SK-N-SH treated with all-trans-retinoic acid at 6 μM for 48 hours (cell line): ENCODE data around the gene USP48.

Experiments used
- BACH2 ChIP-seq: fragments of 250-450 bp; sonication (Bioruptor Pico); IDR thresholded peaks from 2 replicates; pipeline ENCODE4 v1.9.0; 2021; ENCODE audit warnings: mild to moderate bottlenecking, borderline replicate concordance
- CREB5 ChIP-seq: fragments of 250-450 bp; sonication (Bioruptor Pico); IDR thresholded peaks from 2 replicates; pipeline ENCODE4 v1.5.1; 2020; ENCODE audit warnings: low read depth, mild to moderate bottlenecking, moderate library complexity
- GLIS3 ChIP-seq: fragments of 250-450 bp; sonication (Bioruptor Pico); IDR thresholded peaks from 2 replicates; pipeline ENCODE4 v1.5.0; 2020; ENCODE audit warnings: mild to moderate bottlenecking, moderate library complexity
- SNAI2 ChIP-seq: fragments of 250-450 bp; sonication (Bioruptor Pico); IDR thresholded peaks from 2 replicates; pipeline ENCODE4 v1.5.0; 2020; ENCODE audit warnings: mild to moderate bottlenecking, moderate library complexity
- TOX ChIP-seq: fragments of 250-450 bp; sonication (Bioruptor Pico); IDR thresholded peaks from 2 replicates; pipeline ENCODE4 v1.8.0; 2021; ENCODE audit warnings: mild to moderate bottlenecking, moderate library complexity, borderline replicate concordance
- ZC3H10 ChIP-seq: fragments of 250-450 bp; sonication (Bioruptor Pico); IDR thresholded peaks from 2 replicates; pipeline ENCODE4 v1.5.1; 2021; ENCODE audit warnings: mild to moderate bottlenecking, moderate library complexity
- TF ChIP-seq, protein P1 (sequence below): fragments of 250-450 bp; sonication (Bioruptor Pico); IDR thresholded peaks from 2 replicates; pipeline ENCODE4 v1.5.0; 2020; ENCODE audit warnings: mild to moderate bottlenecking, moderate library complexity
- TF ChIP-seq, protein P2 (sequence below): fragments of 250-450 bp; sonication (Bioruptor Pico); IDR thresholded peaks from 2 replicates; pipeline ENCODE4 v1.8.0; 2021; ENCODE audit warnings: low read depth, mild to moderate bottlenecking, moderate library complexity, borderline replicate concordance
- TF ChIP-seq, protein P3 (sequence below): fragments of 250-450 bp; sonication (Bioruptor Pico); IDR thresholded peaks from 2 replicates; pipeline ENCODE4 v1.8.0; 2020; ENCODE audit warnings: mild to moderate bottlenecking, moderate library complexity, borderline replicate concordance

- TF ChIP-seq ZC3H10 (CRISPR knock-in tag) (no peak), TOX (CRISPR knock-in tag) (no peak), SNAI2 (no peak), BACH2 (CRISPR knock-in tag) (no peak), CREB5 (CRISPR knock-in tag) (no peak), GLIS3 (no peak)
- TF ChIP-seq, protein P1, sequence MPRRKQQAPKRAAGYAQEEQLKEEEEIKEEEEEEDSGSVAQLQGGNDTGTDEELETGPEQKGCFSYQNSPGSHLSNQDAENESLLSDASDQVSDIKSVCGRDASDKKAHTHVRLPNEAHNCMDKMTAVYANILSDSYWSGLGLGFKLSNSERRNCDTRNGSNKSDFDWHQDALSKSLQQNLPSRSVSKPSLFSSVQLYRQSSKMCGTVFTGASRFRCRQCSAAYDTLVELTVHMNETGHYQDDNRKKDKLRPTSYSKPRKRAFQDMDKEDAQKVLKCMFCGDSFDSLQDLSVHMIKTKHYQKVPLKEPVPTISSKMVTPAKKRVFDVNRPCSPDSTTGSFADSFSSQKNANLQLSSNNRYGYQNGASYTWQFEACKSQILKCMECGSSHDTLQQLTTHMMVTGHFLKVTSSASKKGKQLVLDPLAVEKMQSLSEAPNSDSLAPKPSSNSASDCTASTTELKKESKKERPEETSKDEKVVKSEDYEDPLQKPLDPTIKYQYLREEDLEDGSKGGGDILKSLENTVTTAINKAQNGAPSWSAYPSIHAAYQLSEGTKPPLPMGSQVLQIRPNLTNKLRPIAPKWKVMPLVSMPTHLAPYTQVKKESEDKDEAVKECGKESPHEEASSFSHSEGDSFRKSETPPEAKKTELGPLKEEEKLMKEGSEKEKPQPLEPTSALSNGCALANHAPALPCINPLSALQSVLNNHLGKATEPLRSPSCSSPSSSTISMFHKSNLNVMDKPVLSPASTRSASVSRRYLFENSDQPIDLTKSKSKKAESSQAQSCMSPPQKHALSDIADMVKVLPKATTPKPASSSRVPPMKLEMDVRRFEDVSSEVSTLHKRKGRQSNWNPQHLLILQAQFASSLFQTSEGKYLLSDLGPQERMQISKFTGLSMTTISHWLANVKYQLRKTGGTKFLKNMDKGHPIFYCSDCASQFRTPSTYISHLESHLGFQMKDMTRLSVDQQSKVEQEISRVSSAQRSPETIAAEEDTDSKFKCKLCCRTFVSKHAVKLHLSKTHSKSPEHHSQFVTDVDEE: no peak
- TF ChIP-seq, protein P2, sequence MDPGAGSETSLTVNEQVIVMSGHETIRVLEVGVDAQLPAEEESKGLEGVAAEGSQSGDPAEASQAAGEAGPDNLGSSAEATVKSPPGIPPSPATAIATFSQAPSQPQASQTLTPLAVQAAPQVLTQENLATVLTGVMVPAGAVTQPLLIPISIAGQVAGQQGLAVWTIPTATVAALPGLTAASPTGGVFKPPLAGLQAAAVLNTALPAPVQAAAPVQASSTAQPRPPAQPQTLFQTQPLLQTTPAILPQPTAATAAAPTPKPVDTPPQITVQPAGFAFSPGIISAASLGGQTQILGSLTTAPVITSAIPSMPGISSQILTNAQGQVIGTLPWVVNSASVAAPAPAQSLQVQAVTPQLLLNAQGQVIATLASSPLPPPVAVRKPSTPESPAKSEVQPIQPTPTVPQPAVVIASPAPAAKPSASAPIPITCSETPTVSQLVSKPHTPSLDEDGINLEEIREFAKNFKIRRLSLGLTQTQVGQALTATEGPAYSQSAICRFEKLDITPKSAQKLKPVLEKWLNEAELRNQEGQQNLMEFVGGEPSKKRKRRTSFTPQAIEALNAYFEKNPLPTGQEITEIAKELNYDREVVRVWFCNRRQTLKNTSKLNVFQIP (CRISPR knock-in tag): no peak
- TF ChIP-seq, protein P3, sequence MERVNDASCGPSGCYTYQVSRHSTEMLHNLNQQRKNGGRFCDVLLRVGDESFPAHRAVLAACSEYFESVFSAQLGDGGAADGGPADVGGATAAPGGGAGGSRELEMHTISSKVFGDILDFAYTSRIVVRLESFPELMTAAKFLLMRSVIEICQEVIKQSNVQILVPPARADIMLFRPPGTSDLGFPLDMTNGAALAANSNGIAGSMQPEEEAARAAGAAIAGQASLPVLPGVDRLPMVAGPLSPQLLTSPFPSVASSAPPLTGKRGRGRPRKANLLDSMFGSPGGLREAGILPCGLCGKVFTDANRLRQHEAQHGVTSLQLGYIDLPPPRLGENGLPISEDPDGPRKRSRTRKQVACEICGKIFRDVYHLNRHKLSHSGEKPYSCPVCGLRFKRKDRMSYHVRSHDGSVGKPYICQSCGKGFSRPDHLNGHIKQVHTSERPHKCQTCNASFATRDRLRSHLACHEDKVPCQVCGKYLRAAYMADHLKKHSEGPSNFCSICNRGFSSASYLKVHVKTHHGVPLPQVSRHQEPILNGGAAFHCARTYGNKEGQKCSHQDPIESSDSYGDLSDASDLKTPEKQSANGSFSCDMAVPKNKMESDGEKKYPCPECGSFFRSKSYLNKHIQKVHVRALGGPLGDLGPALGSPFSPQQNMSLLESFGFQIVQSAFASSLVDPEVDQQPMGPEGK (CRISPR knock-in tag): no peak
These were observed 7.4 kb downstream of the USP48 start for GRCh38 chr1:21775550-21775914.
